IMR-90 (cell line): ENCODE data around the gene CNNM1. TPM values are rescaled to one million over a fixed set of nuclear protein-coding genes. Genes with fewer than 3 reads are reported as not detected.

Experiments
- ATAC-seq: fragments of 200-7000 bp; cut with Tn5 transposase; 2 replicates; pipeline ENCODE4 v1.9.1; 2020; ENCODE audit warnings: low read depth, mild to moderate bottlenecking, moderate library complexity
- BruUV-seq: library from RNA; stranded (reverse); fragments of 400-500 nt; replicated peaks from 2 replicates; lab custom pipeline; 2021; lab: Mats Ljungman, UMichigan
- CTCF ChIA-PET: fragments of 300-600 bp; formaldehyde crosslinking; extraction: SDS; loops from one replicate; lab custom pipeline; 2021; ENCODE audit warnings: antibody characterized with exemption; lab: Yijun Ruan, JAX
- POLR2A ChIA-PET: fragments of 300-600 bp; sonication (Branson Sonifier 250); formaldehyde crosslinking; loops from one replicate; lab custom pipeline; 2022; ENCODE audit warnings: antibody characterized with exemption; ENCODE audit not compliant: unreplicated experiment; lab: Charles Lee
- DNase-seq: peaks from one replicate; pipeline ENCODE4 v3.0.0; 2013
- H2AFZ ChIP-seq: replicated peaks from 2 replicates; pipeline ENCODE3; 2013; ENCODE audit warnings: low read length, mild to moderate bottlenecking; ENCODE audit not compliant: poor library complexity
- H2AK5ac ChIP-seq: 2 replicates; pipeline ENCODE4 v1.6.1; 2013; ENCODE audit warnings: low read depth, low read length, inconsistent platforms
- H2AK9ac ChIP-seq: replicated peaks from 2 replicates; pipeline ENCODE3; 2013; ENCODE audit warnings: mild to moderate bottlenecking, low read depth, low read length, moderate library complexity; ENCODE audit not compliant: poor library complexity
- H2BK120ac ChIP-seq: 2 replicates; pipeline ENCODE4 v1.6.1; 2013; ENCODE audit warnings: low read depth, low read length, inconsistent platforms
- H2BK15ac ChIP-seq: 3 replicates; pipeline ENCODE4 v1.6.1; 2013; ENCODE audit warnings: low read depth, low read length, inconsistent platforms
- H2BK20ac ChIP-seq: 2 replicates; pipeline ENCODE4 v1.6.1; 2013; ENCODE audit warnings: low read depth, mild to moderate bottlenecking, inconsistent platforms, low read length, moderate library complexity
- H2BK5ac ChIP-seq: 2 replicates; pipeline ENCODE4 v1.6.1; 2013; ENCODE audit warnings: mild to moderate bottlenecking, low read depth, low read length, inconsistent platforms; ENCODE audit not compliant: poor library complexity, severe bottlenecking
- H3K14ac ChIP-seq: replicated peaks from 2 replicates; pipeline ENCODE4 v1.6.1; 2013; ENCODE audit warnings: low read depth, low read length, inconsistent platforms
- H3K18ac ChIP-seq: 2 replicates; pipeline ENCODE4 v1.6.1; 2013; ENCODE audit warnings: low read depth, low read length, control low read depth
- H3K23ac ChIP-seq: 2 replicates; pipeline ENCODE4 v1.6.1; 2013; ENCODE audit warnings: low read depth, low read length, inconsistent platforms
- H3K27ac ChIP-seq: 2 replicates; pipeline ENCODE4 v1.5.1; 2013; ENCODE audit warnings: mild to moderate bottlenecking, control low read depth, low read length; ENCODE audit not compliant: insufficient read depth
- H3K27me3 ChIP-seq: 2 replicates; pipeline ENCODE4 v1.6.1; 2013; ENCODE audit warnings: low read length; ENCODE audit not compliant: control insufficient read depth, insufficient read depth
- H3K36me3 ChIP-seq: 2 replicates; pipeline ENCODE4 v1.6.1; 2013; ENCODE audit warnings: low read length, mixed read lengths; ENCODE audit not compliant: control insufficient read depth, insufficient read depth
- H3K4ac ChIP-seq: 2 replicates; pipeline ENCODE4 v1.6.1; 2013; ENCODE audit warnings: low read depth, low read length, inconsistent platforms
- H3K4me1 ChIP-seq: 2 replicates; pipeline ENCODE4 v1.6.1; 2013; ENCODE audit warnings: low read length, mixed read lengths; ENCODE audit not compliant: control insufficient read depth, insufficient read depth
- H3K4me2 ChIP-seq: 2 replicates; pipeline ENCODE4 v1.6.1; 2013; ENCODE audit warnings: low read depth, mild to moderate bottlenecking, control low read depth, low read length, moderate library complexity
- H3K4me3 ChIP-seq: 2 replicates; pipeline ENCODE4 v1.5.1; 2013; ENCODE audit warnings: low read depth, mild to moderate bottlenecking, control low read depth, low read length, moderate library complexity; ENCODE audit not compliant: insufficient read depth
- H3K56ac ChIP-seq: 2 replicates; pipeline ENCODE4 v1.6.1; 2013; ENCODE audit warnings: low read length, inconsistent platforms; ENCODE audit not compliant: insufficient read depth; ENCODE audit errors: extremely low read depth
- H3K79me1 ChIP-seq, 2 experiments: 2 replicates each; pipeline ENCODE4 v1.6.1; 2013; ENCODE audit warnings: low read length in 2 of 2, inconsistent platforms in 1 of 2, low read depth in 1 of 2
- H3K9ac ChIP-seq: 2 replicates; pipeline ENCODE4 v1.6.1; 2013; ENCODE audit warnings: low read depth, low read length, control low read depth
- H3K9me1 ChIP-seq: 2 replicates; pipeline ENCODE4 v1.6.1; 2013; ENCODE audit warnings: low read length, inconsistent platforms; ENCODE audit not compliant: insufficient read depth
- H3K9me3 ChIP-seq: 2 replicates; pipeline ENCODE4 v1.6.1; 2013; ENCODE audit warnings: low read length; ENCODE audit not compliant: control insufficient read depth, insufficient read depth
- H4K20me1 ChIP-seq: 2 replicates; pipeline ENCODE4 v1.6.1; 2013; ENCODE audit warnings: low read length, inconsistent platforms; ENCODE audit not compliant: insufficient read depth
- H4K5ac ChIP-seq: 2 replicates; pipeline ENCODE4 v1.6.1; 2013; ENCODE audit warnings: mild to moderate bottlenecking, low read depth, low read length, control low read depth
- H4K8ac ChIP-seq, 2 experiments: 2 replicates each; pipeline ENCODE4 v1.6.1; 2013; ENCODE audit warnings: low read depth in 2 of 2, low read length in 2 of 2, control low read depth in 1 of 2, inconsistent platforms in 1 of 2
- H4K91ac ChIP-seq: 2 replicates; pipeline ENCODE4 v1.6.1; 2013; ENCODE audit warnings: low read depth, low read length, inconsistent platforms; ENCODE audit not compliant: insufficient read depth
- RAD21 ChIP-seq: IDR thresholded peaks from 2 replicates; pipeline ENCODE4 v1.6.1; 2012; ENCODE audit warnings: low read length, improper control_type of control experiment
- RFX5 ChIP-seq: IDR thresholded peaks from 2 replicates; pipeline ENCODE4 v1.8.0; 2012; ENCODE audit warnings: low read depth, mild to moderate bottlenecking, low read length, moderate library complexity
- SMC3 ChIP-seq: fragments of 150-350 bp; IDR thresholded peaks from 2 replicates; pipeline ENCODE4 v1.6.1; 2016; ENCODE audit warnings: low read depth, mild to moderate bottlenecking, antibody characterized with exemption, low read length, moderate library complexity
- WGBS, 2 experiments: methylation state at CpG; one replicate each; pipeline versions ENCODE4 v1.1.5 to v1.1.7; 2013; ENCODE audit warnings: missing lambda C conversion rate in 2 of 2; ENCODE audit not compliant: insufficient read length in 1 of 2; ENCODE audit errors: extremely low coverage in 2 of 2; 5-methylcytosine and 5-hydroxymethylcytosine counted together
- dilution Hi-C: fragments of 300-500 bp; cut with HindIII; formaldehyde crosslinking; loops from one replicate; pipeline ENCODE4 v1.14.3; 2018; ENCODE audit warnings: low sequenced_read_pairs; ENCODE audit not compliant: unreplicated experiment
- in situ Hi-C: fragments of 300-500 bp; cut with MboI; formaldehyde crosslinking; loops from 3 replicates; pipeline ENCODE4 v1.14.3; 2019; ENCODE audit warnings: low sequenced_read_pairs, inconsistent platforms, mixed read lengths
- intact Hi-C: fragments of 100-400 bp; cut with micrococcal nuclease; formaldehyde crosslinking; loops from 2 replicates; pipeline ENCODE4 v1.10.0; 2022
- polyA plus RNA-seq, 3 experiments: library from polyadenylated mRNA; depleted of rRNA; stranded (reverse); fragments of >200 nt; gene quantifications; 2 replicates each; pipeline ENCODE4 v1.2.3, GENCODE V29; 2012; ENCODE audit warnings: low replicate concordance in 1 of 3
- total RNA-seq: library from RNA; depleted of rRNA; stranded (reverse); fragments of >200 nt; gene quantifications from 2 replicates; pipeline ENCODE4 v1.2.3, GENCODE V29; 2012
- TF ChIP-seq, protein P1 (sequence below): fragments of 150-350 bp; IDR thresholded peaks from 2 replicates; pipeline ENCODE4 v1.6.1; 2016; ENCODE audit warnings: low read depth, mild to moderate bottlenecking, low read length, moderate library complexity, borderline replicate concordance

CNNM1 gene
- total and polyA plus RNA-seq, 2 of the 4 experiments (the other 2 are of a cell fraction), result 0.18 to 0.39 TPM

DNA sequence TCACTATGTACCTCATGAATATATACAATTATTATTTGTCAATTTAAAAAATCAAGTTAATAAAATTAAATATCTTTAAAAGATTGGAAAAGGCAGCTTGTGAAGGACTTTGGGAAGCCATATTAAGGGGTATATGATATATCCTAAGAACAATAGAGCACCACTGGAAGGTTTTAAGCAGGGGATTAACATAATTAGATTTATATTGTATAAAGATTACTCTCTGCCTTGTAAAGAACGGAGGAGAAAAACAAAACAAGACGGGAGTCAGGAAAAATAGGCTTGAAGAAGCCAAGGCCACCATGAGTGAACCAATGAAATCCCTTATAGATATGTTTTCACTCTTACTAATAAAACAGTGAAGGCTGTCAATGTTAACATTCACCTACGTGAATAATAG, 11.1 kb upstream of the CNNM1 start:
- no peak overlapping the region for H4K5ac ChIP-seq
- H3K18ac ChIP-seq, result no peak overlapping the region
- no peak overlapping the region for H3K27ac ChIP-seq
- DNase-seq, result no peak
- no peak overlapping the region for H2BK15ac ChIP-seq
- H3K4me3 ChIP-seq, result no peak overlapping the region
- dilution Hi-C loops, result no loop called here
- in situ Hi-C loops, result no loop called here
- H3K4me2 ChIP-seq, result no peak overlapping the region
- no peaks in the 10 kb centered on the region for H3K9me1 ChIP-seq
- H2AK5ac ChIP-seq, result no peak overlapping the region
- WGBS, 2 experiments, result no CpG with 5 or more reads among the region's 3 CpGs
- no peak overlapping the region for H2BK120ac ChIP-seq
- H3K36me3 ChIP-seq, result no peaks in the 10 kb centered on the region
- H3K23ac ChIP-seq, result no peak overlapping the region
- H2AFZ ChIP-seq, result no peak overlapping the region
- no TSS peak for BruUV-seq
- H2BK20ac ChIP-seq, result no peak overlapping the region
- H3K9me3 ChIP-seq, result no peaks in the 10 kb centered on the region
- peaks cover 4% of the 10 kb centered on the region for H3K27me3 ChIP-seq
- H2BK5ac ChIP-seq, result no peak overlapping the region
- H2AK9ac ChIP-seq, result no peak overlapping the region
- TF ChIP-seq RFX5 (no peak), RAD21 (no peak), SMC3 (no peak)
- TF ChIP-seq, protein P1, sequence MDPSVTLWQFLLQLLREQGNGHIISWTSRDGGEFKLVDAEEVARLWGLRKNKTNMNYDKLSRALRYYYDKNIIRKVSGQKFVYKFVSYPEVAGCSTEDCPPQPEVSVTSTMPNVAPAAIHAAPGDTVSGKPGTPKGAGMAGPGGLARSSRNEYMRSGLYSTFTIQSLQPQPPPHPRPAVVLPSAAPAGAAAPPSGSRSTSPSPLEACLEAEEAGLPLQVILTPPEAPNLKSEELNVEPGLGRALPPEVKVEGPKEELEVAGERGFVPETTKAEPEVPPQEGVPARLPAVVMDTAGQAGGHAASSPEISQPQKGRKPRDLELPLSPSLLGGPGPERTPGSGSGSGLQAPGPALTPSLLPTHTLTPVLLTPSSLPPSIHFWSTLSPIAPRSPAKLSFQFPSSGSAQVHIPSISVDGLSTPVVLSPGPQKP, result no peak
- no peak overlapping the region for H3K14ac ChIP-seq
- intact Hi-C loops, result no loop called here
- no peak overlapping the region for H3K4ac ChIP-seq
- no peaks in the 10 kb centered on the region for H3K4me1 ChIP-seq
- POLR2A ChIA-PET, result no interaction called here
- CTCF ChIA-PET, result no interaction called here
- H4K8ac ChIP-seq, result no peak overlapping the region
- no peaks in the 10 kb centered on the region for H4K20me1 ChIP-seq
- H3K79me1 ChIP-seq, result no peaks in the 10 kb centered on the region
- H3K56ac ChIP-seq, result no peak overlapping the region
- no peak overlapping the region for H3K9ac ChIP-seq
- no peak for ATAC-seq
- H4K91ac ChIP-seq, result no peak overlapping the region
